SJSA1 (cell line): Measurements from ENCODE around the gene MIS18BP1. TPM values are rescaled to one million over a fixed set of nuclear protein-coding genes. Genes with fewer than 3 reads are reported as not detected.
"Not testable (repeated sequence)": the region's sequence is repeated elsewhere in the genome, so short reads cannot be mapped to it uniquely, and the experiment has no call there.

Experiments used
- DNase-seq, 2 experiments: peaks; one replicate each; pipeline ENCODE4 v3.0.0-alpha.2; 2015 to 2020; ENCODE audit warnings: low spot score in 2 of 2, low read depth in 1 of 2
- H3K27ac ChIP-seq: fragments of 250-450 bp; sonication (Bioruptor Pico); 2 replicates; pipeline ENCODE4 v1.5.1; 2020; ENCODE audit warnings: mild to moderate bottlenecking, moderate library complexity
- H3K27me3 ChIP-seq: fragments of 250-450 bp; sonication (Bioruptor Pico); replicated peaks from 2 replicates; pipeline ENCODE4 v1.5.1; 2020; ENCODE audit warnings: mild to moderate bottlenecking, moderate library complexity
- H3K36me3 ChIP-seq: fragments of 250-450 bp; sonication (Bioruptor Pico); 2 replicates; pipeline ENCODE4 v1.5.1; 2020; ENCODE audit warnings: mild to moderate bottlenecking
- H3K4me1 ChIP-seq: fragments of 250-450 bp; sonication (Bioruptor Pico); replicated peaks from 2 replicates; pipeline ENCODE4 v1.6.1; 2021; ENCODE audit warnings: mild to moderate bottlenecking
- H3K4me3 ChIP-seq: fragments of 250-450 bp; sonication (Bioruptor Pico); 2 replicates; pipeline ENCODE4 v1.5.1; 2020; ENCODE audit warnings: mild to moderate bottlenecking
- H3K9me3 ChIP-seq: fragments of 250-450 bp; sonication (Bioruptor Pico); replicated peaks from 2 replicates; pipeline ENCODE4 v1.5.1; 2020; ENCODE audit warnings: mild to moderate bottlenecking
- total RNA-seq: library from RNA; depleted of rRNA; stranded (reverse); fragments of >200 nt; shearing (Covaris generic); gene quantifications from 2 replicates; pipeline ENCODE4 v1.2.3, GENCODE V29; 2014

The MIS18BP1 gene
- total RNA-seq, 1 experiment from 2014 or later: 47.8 TPM

DNA sequence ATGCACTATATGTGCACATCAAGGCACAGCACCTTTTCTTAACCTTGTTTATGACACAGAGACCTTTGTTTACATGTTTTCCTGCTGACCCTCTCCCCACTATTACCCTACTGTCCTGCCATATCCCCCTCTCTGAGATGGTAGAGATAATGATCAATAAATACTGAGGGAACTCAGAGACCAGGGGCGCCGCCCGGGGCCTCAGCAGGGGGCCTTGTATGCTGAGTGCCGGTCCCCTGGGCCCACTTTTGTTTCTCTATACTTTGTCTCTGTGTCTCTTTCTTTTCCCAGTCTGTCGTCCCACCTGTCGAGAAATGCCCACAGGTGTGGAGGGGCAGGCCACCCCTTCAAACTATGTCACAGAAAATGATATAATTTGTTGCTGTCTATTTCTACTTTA is 38.7 kb downstream of the MIS18BP1 start:
- H3K27ac ChIP-seq, H3K9me3 ChIP-seq, DNase-seq, H3K27me3 ChIP-seq, H3K4me3 ChIP-seq, H3K4me1 ChIP-seq: not testable (repeated sequence)
- H3K36me3 ChIP-seq: peaks cover 55% of the 10 kb centered on the region

DNA sequence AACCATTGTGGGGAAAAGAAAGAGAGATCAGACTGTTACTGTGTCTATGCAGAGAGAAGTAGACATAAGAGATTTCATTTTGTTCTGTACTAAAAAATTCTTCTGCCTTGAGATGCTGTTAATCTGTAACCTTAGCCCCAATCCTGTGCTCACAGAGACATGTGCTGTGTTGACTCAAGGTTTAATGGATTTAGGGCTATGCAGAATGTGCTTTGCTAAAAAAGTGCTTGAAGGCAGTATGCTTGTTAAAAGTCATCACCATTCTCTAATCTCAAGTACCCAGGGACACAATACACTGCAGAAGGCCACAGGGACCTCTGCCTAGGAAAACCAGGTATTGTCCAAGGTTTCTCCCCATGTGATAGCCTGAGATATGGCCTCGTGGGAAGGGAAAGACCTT is 39.3 kb downstream of the MIS18BP1 start:
- not testable (repeated sequence) for H3K27me3 ChIP-seq, H3K4me1 ChIP-seq, DNase-seq, H3K9me3 ChIP-seq, H3K27ac ChIP-seq, H3K4me3 ChIP-seq
- peaks cover 55% of the 10 kb centered on the region for H3K36me3 ChIP-seq

DNA sequence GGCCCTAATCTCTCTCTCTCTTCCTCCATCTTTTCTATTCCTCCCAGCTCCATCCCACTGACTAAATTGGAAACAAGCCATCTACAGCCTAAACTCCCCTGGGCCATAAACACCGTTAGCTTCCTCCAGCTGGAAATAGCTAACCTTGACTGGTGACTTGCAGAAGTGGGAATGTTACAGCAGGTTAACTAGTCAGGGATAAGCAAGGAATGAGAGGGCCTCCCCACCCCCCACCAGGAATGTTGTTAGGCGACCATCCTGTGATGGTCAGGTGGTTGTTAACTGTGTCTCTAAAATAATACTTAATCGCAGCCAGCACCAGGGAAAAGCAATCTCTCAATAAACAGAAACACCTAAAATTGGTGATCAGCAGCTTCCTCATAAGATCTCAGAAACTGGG is 40.8 kb downstream of the MIS18BP1 start:
- Histone ChIP-seq H3K9me3 (no peaks in the 10 kb centered on the region), H3K4me1 (no peaks in the 10 kb centered on the region), H3K4me3 (no peak overlapping the region), H3K36me3 (peaks cover 47% of the 10 kb centered on the region), H3K27ac (no peak overlapping the region), H3K27me3 (no peaks in the 10 kb centered on the region)
- no peak for DNase-seq

DNA sequence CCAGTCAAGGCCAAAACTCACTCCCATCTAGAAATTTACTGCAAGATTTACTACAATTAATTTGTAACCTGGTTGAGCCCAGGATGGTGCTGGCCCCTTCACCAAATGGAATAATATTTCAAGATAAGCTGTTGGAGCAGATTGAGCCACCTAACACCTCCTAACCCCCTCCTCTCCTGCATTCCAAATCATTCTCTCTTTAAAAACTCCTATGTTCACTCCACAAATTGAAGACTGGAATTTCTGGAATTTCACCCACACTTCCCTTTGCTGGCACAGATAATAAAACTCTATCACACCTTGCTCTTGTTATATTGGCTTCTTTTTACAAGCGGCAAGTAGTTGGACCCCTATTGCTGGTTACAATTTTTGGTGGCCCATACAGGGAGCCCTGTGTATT is 41.7 kb downstream of the MIS18BP1 start:
- no peak for DNase-seq
- H3K27me3 ChIP-seq: no peaks in the 10 kb centered on the region
- no peak overlapping the region for H3K4me3 ChIP-seq

DNA sequence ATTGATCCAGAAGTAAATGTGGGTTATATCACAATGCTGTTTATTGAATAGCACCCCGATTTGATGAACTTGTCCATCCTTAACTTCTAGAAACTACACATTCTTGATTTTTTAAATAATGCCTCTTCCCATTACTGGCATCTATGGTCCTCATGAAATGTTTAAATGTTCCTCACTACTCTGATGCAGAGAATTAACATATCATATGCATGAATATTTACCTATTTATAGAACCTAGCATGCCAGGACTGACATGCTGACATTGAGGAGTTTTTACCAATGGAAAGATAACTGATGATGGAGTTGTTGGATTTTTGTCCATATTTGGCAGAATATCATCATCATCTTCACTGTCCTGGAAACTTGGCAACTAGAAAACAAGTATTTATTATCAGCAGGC is 42.8 kb downstream of the MIS18BP1 start:
- Histone ChIP-seq H3K36me3 (peaks cover 64% of the 10 kb centered on the region), H3K9me3 (no peaks in the 10 kb centered on the region), H3K4me1 (no peaks in the 10 kb centered on the region), H3K27ac (no peak overlapping the region), H3K4me3 (no peak overlapping the region), H3K27me3 (no peaks in the 10 kb centered on the region)
- DNase-seq: no peak

More for the DNA sequence above, 41.7 kb downstream of the MIS18BP1 start:
- Histone ChIP-seq H3K4me1 (no peaks in the 10 kb centered on the region), H3K9me3 (no peaks in the 10 kb centered on the region), H3K27ac (no peak overlapping the region), H3K36me3 (peaks cover 52% of the 10 kb centered on the region)

DNA sequence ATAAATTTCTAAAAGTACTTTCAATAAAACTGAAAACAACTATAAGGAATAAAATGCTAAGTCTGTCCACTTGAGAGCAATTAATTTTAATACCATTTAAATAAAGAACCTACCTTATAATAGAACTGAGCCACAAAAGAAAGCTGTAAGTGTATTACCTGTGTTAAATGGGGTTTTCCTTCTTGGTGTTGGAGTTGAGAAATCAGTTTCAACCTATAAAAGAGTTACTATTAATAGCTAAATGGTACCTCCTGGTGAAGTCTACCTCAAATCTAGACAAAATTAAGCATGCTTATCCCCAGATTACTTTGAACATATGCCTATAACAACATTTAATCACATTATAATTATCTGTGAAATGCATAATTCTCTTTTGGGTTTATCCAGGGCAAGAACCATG is 48.8 kb downstream of the MIS18BP1 start:
- Histone ChIP-seq H3K4me3 (no peak overlapping the region), H3K27me3 (no peaks in the 10 kb centered on the region), H3K4me1 (peaks cover 4% of the 10 kb centered on the region), H3K9me3 (no peaks in the 10 kb centered on the region), H3K36me3 (peaks cover 40% of the 10 kb centered on the region), H3K27ac (no peak overlapping the region)
- DNase-seq: no peak

DNA sequence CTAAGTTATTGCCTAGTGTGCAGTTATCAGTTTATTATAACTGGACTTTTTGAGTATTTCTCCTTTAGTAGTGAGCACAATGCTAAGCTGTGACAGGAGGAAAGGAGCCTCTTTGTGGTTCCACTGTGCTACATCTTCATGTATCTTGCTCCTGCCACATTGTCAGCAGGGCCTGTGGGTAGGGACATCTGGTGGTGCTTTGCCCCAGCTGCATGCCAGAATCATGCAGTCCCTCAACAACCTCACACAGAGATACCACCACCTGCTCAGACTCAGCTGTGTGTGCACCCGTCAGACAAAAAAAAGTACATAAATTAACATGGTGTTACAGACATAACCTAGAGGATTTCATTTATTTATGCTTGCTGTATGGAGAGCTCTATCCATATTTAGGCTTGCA is 51.1 kb downstream of the MIS18BP1 start:
- no peaks in the 10 kb centered on the region for H3K9me3 ChIP-seq
- H3K27ac ChIP-seq: no peak overlapping the region
- H3K4me3 ChIP-seq: no peak overlapping the region
- no peaks in the 10 kb centered on the region for H3K27me3 ChIP-seq
- H3K36me3 ChIP-seq: peaks cover 33% of the 10 kb centered on the region
- peaks cover 10% of the 10 kb centered on the region for H3K4me1 ChIP-seq
- DNase-seq: no peak

DNA sequence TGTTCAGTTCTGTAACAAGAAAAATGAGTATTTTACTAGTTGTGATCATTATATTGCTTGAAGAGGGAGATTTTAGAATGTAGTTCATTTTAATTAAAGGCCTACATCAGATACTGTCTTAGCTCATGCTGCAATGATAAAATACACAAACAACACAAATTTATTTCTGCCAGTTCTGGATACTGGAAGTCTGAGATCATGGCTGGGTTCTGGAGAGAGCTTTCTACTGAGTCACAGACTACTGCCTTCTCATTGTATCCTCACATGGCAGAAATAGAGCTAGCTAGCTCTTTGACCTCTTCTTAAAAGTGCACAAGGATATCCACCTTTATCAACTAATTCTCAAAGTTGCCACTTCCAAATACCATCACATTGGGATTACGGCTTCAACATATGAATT is 53.8 kb downstream of the MIS18BP1 start:
- Histone ChIP-seq H3K4me1 (peaks cover 10% of the 10 kb centered on the region), H3K4me3 (no peak overlapping the region), H3K36me3 (peaks cover 17% of the 10 kb centered on the region; the same call in 1 of the 2 replicates), H3K27ac (peak overlapping the region; percentile 66), H3K9me3 (no peaks in the 10 kb centered on the region), H3K27me3 (no peaks in the 10 kb centered on the region)
- peak in 1 of 2 experiments; percentile 28 for DNase-seq

DNA sequence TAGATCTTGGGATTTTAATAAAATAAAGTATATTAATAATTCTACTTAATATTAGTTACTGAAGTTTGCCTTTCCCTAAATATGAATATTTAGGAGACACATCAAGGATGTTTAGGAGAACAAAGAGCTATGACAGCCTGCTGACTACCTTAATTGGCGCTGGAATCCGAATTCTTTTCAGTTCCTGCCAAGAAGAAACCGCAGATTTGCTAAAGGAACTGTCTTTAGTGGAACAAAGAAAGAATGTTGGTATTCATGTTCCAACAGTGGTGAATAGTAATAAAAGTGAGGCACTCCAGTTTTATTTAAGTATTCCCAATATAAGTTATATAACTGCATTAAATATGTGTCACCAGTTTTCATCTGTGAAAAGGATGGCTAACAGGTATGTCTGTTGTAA is 54.5 kb downstream of the MIS18BP1 start:
- Histone ChIP-seq H3K4me1 (peaks cover 10% of the 10 kb centered on the region), H3K9me3 (no peaks in the 10 kb centered on the region), H3K36me3 (peaks cover 17% of the 10 kb centered on the region; the same call in 1 of the 2 replicates), H3K27ac (peak overlapping the region; percentile 66), H3K4me3 (no peak overlapping the region), H3K27me3 (no peaks in the 10 kb centered on the region)
- DNase-seq: peak in 1 of 2 experiments; percentile 36

DNA sequence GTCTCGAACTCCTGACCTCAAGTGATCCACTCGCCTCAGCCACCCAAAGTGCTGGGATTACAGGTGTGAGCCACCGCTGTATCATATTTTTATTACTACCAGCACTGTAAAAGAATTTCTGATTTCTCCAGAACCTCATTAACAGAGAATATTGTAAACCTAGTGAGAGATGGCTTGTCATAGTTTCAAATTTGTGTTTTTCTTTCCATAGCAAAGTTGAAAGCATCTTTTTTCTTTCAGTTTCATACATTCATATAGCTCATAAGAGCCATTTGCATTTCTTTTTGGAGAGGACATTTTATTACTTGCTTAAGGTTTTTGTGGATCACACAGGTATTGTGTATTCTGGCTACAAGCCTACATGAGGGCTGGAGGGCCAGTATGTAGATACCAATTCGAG is 58.0 kb downstream of the MIS18BP1 start:
- Histone ChIP-seq H3K27ac (no peak overlapping the region), H3K9me3 (no peaks in the 10 kb centered on the region), H3K27me3 (no peaks in the 10 kb centered on the region), H3K36me3 (0 out of 2 replicates have a peak, but pooled peaks cover 5% of the 10 kb centered on the region), H3K4me3 (no peak overlapping the region), H3K4me1 (peaks cover 10% of the 10 kb centered on the region)
- no peak for DNase-seq

DNA sequence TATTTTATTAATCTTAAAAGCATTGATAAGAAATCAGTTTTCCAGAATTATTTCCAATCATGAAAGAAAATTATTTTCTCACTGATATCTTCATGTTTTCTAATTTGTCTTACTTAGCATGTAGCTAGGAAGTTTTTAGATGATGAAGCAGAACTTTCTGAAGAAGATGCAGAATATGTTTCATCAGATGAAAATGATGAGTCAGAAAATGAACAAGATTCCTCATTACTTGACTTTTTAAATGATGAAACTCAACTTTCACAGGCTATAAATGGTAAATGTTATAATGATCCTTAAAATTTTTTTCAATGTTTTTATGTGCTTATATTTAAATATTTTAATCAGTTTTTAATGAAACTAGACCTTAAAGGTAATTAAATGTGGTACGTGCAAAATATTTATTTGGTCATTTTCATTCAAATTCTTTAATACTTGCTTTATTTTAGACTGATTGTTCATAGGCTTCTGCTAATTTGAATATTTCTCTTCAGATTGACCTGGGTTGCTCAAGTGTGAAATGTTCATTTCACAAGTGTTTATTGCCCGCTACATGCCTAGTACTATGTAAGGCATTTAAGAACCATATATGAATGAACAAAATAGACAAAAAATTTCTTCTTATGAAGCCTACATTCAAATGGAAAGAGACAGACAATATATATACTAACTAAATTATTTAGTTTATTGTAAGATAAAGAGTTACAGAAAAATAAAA is 67.7 kb downstream of the MIS18BP1 start:
- Histone ChIP-seq H3K36me3 (peaks cover 12% of the 10 kb centered on the region; the same call in 1 of the 2 replicates), H3K27me3 (no peaks in the 10 kb centered on the region), H3K27ac (no peak overlapping the region), H3K4me3 (no peak overlapping the region), H3K4me1 (peaks cover 11% of the 10 kb centered on the region), H3K9me3 (no peaks in the 10 kb centered on the region)
- no peak for DNase-seq

DNA sequence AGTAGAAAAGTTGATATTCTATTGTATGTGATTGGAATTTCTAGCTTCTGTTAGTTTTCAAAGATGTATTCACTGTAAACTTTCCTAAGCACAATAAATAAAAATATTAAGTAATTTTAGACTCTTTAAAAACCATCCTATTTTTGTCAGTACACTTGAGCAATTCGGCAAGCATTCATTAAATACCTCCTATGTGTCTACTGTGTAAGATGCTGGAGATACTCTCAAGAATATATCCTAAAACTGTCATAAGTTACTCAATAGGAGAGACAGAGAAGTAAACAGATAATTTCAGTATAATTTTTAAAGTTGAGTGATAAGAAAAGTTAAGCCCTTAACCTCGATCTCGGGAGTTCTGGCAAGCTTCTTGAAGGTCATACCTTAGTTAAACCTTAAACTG is 71.2 kb downstream of the MIS18BP1 start:
- DNase-seq: no peak
- Histone ChIP-seq H3K4me1 (peaks cover 11% of the 10 kb centered on the region), H3K36me3 (peaks cover 7% of the 10 kb centered on the region; the same call in 1 of the 2 replicates), H3K9me3 (no peaks in the 10 kb centered on the region), H3K4me3 (no peak overlapping the region), H3K27me3 (no peaks in the 10 kb centered on the region), H3K27ac (no peak overlapping the region)

DNA sequence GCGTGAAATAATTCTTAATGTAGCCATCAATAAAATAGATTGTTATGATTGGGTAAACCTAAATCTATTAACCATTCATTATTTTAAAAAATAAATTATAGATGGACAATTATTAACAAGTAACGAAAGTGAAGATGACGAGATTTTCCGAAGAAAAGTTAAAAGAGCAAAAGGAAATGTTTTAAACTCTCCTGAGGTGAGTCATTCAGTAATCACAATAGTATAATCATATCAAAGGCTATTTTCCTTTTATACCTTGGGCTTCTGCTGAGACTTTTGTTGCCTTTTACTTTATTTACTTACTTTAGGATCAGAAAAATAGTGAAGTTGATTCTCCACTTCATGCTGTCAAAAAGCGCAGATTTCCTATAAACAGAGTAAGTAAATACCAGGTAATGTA is 71.7 kb downstream of the MIS18BP1 start:
- DNase-seq: peak in 1 of 2 experiments; percentile 5
- Histone ChIP-seq H3K4me1 (peaks cover 11% of the 10 kb centered on the region), H3K9me3 (no peaks in the 10 kb centered on the region), H3K36me3 (peaks cover 4% of the 10 kb centered on the region; the same call in 1 of the 2 replicates), H3K27me3 (no peaks in the 10 kb centered on the region), H3K4me3 (no peak overlapping the region), H3K27ac (0 out of 2 replicates have a peak overlapping the region, but pooled peaks have one; percentile 3)

DNA sequence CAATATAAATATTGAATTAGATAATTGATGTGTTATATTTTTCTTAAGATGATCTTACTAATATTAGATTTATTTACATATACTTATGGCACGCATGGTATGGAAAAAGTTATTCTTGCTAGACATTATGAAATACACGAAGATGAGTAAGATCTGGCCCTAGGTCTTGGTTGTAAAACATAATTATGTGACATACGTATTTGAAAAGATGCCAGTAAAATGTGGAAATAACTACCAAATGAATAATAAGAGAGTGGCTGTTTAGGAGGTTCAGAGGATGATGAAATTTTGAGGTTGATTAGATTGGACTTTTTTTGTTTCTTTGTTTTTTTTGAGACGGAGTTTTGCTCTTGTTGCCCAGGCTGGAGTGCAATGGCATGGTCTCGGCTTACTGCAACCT is 75.9 kb downstream of the MIS18BP1 start:
- H3K9me3 ChIP-seq: no peaks in the 10 kb centered on the region
- no peak for DNase-seq
- H3K27me3 ChIP-seq: no peaks in the 10 kb centered on the region
- H3K36me3 ChIP-seq: peaks cover 3% of the 10 kb centered on the region; the same call in 1 of the 2 replicates
- H3K27ac ChIP-seq: no peak overlapping the region
- no peak overlapping the region for H3K4me3 ChIP-seq
- H3K4me1 ChIP-seq: peaks cover 8% of the 10 kb centered on the region
